Body of pancreas (tissue), 4 donors: Measurements from ENCODE around the gene USP36.

Source experiments
- POLR2A ChIP-seq, 3 donors: fragments of 450-650 bp; IDR thresholded peaks; one replicate each; pipeline ENCODE4 v1.6.1; 2016; ENCODE audit warnings: antibody characterized with exemption in 3 of 3, mild to moderate bottlenecking in 2 of 3
- TF ChIP-seq, protein P1 (sequence below), 7 experiments: fragments of 450-650 bp in 4 of 7; fragments of 200-600 bp in 3 of 7; sonication (generic) in 3 of 7; IDR thresholded peaks; one replicate each; pipeline ENCODE4 v1.5.1; 2016 to 2019; ENCODE audit warnings: antibody characterized with exemption in 7 of 7

- TF ChIP-seq, protein P1, sequence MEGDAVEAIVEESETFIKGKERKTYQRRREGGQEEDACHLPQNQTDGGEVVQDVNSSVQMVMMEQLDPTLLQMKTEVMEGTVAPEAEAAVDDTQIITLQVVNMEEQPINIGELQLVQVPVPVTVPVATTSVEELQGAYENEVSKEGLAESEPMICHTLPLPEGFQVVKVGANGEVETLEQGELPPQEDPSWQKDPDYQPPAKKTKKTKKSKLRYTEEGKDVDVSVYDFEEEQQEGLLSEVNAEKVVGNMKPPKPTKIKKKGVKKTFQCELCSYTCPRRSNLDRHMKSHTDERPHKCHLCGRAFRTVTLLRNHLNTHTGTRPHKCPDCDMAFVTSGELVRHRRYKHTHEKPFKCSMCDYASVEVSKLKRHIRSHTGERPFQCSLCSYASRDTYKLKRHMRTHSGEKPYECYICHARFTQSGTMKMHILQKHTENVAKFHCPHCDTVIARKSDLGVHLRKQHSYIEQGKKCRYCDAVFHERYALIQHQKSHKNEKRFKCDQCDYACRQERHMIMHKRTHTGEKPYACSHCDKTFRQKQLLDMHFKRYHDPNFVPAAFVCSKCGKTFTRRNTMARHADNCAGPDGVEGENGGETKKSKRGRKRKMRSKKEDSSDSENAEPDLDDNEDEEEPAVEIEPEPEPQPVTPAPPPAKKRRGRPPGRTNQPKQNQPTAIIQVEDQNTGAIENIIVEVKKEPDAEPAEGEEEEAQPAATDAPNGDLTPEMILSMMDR (IDR thresholded peaks at IDR 0.05) = no peak
- TF ChIP-seq POLR2A (IDR thresholded peaks at IDR 0.05) = no peak
Observed at GRCh38 chr17:78774453-78774852, 66.2 kb downstream of the USP36 start.
